Upper lobe of left lung (tissue), 4 donors: ENCODE measurements around the gene UBAP1L.

Source experiments
- EP300 ChIP-seq, 4 donors: sonication (generic); formaldehyde crosslinking; IDR thresholded peaks; one replicate each; pipeline ENCODE4 v1.5.1; 2017; ENCODE audit warnings: antibody characterized with exemption in 4 of 4, control low read depth in 2 of 4
- POLR2A ChIP-seq, 4 donors: fragments of 450-650 bp; IDR thresholded peaks; one replicate each; pipeline ENCODE4 v1.5.1; 2016 to 2017; ENCODE audit warnings: antibody characterized with exemption in 4 of 4, mild to moderate bottlenecking in 2 of 4
- POLR2AphosphoS5 ChIP-seq, 2 donors: sonication (generic); formaldehyde crosslinking; IDR thresholded peaks; one replicate each; pipeline ENCODE4 v1.5.1; 2017; ENCODE audit warnings: antibody characterized with exemption in 2 of 2
- TF ChIP-seq, protein P1 (sequence below), 6 experiments: fragments of 450-650 bp in 4 of 6; fragments of 200-600 bp in 2 of 6; sonication (generic) in 2 of 6; IDR thresholded peaks; one replicate each; pipeline ENCODE4 v1.5.1; 2016 to 2019; ENCODE audit warnings: antibody characterized with exemption in 6 of 6

DNA sequence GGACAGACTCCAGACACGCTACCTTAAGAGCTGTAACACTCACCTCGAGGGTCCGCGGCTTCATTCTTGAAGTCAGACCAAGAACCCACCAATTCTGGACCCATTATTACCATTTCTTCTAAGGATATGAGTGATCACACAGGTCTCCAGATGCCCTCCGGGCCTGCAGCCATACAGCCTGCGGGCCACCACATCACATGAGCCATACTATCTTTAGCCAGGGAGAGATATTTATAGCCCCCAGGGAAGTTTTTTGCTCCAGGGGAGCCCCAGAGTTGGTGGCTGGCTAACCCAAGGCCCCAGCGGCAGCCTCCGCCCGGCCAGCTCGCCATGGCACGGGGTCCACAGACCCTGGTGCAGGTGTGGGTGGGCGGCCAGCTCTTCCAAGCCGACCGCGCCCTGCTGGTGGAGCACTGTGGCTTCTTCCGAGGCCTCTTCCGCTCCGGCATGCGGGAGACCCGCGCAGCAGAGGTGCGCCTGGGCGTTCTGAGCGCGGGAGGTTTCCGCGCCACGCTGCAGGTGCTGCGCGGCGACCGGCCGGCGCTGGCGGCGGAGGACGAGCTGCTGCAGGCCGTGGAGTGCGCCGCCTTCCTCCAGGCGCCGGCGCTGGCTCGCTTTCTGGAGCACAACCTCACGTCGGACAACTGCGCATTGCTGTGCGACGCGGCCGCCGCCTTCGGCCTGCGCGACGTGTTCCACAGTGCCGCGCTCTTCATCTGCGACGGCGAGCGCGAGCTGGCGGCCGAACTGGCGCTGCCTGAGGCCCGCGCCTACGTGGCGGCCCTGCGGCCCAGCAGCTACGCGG lies 38.3 kb downstream of the UBAP1L start, which contains the start of gene KBTBD13:
- TF ChIP-seq EP300 (IDR thresholded peaks at IDR 0.05) (no peak), POLR2A (IDR thresholded peaks at IDR 0.05) (no peak), POLR2AphosphoS5 (IDR thresholded peaks at IDR 0.05) (no peak)
- TF ChIP-seq, protein P1, sequence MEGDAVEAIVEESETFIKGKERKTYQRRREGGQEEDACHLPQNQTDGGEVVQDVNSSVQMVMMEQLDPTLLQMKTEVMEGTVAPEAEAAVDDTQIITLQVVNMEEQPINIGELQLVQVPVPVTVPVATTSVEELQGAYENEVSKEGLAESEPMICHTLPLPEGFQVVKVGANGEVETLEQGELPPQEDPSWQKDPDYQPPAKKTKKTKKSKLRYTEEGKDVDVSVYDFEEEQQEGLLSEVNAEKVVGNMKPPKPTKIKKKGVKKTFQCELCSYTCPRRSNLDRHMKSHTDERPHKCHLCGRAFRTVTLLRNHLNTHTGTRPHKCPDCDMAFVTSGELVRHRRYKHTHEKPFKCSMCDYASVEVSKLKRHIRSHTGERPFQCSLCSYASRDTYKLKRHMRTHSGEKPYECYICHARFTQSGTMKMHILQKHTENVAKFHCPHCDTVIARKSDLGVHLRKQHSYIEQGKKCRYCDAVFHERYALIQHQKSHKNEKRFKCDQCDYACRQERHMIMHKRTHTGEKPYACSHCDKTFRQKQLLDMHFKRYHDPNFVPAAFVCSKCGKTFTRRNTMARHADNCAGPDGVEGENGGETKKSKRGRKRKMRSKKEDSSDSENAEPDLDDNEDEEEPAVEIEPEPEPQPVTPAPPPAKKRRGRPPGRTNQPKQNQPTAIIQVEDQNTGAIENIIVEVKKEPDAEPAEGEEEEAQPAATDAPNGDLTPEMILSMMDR (IDR thresholded peaks at IDR 0.05), result no peak
